HG02623 (cell line): Measurements from ENCODE around the gene S100A6.
"Not testable (repeated sequence)": the region's sequence is repeated elsewhere in the genome, so short reads cannot be mapped to it uniquely, and the experiment has no call there.

Experiments
- ATAC-seq: cut with Tn5 transposase; IDR thresholded peaks from one replicate; pipeline ENCODE4 v1.9.1; 2021; ENCODE audit warnings: moderate library complexity; ENCODE audit not compliant: unreplicated experiment

Gene S100A6

DNA sequence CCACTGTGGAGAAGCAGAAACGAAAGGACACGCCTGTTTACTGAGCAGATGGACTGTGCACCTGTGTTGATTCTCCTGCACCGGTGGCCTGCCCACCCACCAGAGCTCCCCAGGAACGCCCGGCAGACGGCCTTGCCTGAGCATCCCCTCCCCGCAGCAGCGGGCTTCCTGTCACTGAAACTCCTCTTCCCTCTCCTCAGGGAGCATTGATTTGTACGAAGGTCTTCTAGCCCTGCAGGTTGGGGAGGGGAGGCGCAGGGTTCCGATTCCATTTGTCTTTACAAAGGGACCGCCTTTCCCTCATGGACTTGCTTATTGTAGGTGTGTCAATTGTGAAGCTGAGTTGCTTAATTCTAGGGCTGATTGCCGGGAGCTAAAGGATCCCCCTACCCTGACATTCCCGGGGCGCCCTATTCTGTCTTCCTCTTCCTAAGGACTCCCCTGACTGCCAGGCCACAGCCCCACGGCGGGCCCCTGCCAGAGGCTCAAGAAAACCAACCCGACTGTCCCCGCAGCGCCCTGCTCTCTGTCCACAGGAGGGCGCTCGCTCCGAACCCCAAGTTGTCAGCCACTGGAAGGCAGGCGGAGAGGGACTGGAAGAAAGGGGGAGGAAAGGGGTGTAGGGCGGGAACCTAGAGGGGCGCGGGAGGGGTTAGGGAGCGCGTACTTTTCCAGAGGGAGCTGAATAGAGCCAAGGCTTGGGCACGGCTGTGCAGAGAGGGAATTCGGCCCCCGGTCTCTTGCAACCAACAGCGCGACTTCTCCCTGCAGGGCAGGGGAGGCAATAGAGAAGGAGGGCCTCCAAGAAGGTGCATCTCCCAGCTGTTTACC, 2.8 kb downstream of the S100A6 start:
- ATAC-seq, result no peak

DNA sequence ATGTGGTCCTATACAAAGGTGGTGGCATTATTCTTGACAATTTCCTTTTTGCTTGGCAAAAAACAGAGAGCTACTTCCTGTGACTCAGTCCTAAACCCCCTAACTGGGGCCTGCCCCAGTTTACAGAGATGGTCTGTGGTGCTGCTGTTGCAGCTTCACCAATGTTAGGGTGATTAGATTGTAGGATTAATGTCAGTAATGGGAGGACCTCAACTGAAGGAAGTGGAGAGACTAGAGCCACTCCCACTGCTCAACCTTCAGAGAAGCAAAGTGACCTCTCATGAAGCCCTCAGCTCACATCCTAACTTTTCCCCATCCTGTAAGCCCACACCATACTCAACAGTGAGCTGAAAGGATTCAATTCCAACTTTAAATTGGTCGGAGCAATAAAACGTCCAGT, 3.6 kb downstream of the S100A6 start:
- ATAC-seq, result no peak

DNA sequence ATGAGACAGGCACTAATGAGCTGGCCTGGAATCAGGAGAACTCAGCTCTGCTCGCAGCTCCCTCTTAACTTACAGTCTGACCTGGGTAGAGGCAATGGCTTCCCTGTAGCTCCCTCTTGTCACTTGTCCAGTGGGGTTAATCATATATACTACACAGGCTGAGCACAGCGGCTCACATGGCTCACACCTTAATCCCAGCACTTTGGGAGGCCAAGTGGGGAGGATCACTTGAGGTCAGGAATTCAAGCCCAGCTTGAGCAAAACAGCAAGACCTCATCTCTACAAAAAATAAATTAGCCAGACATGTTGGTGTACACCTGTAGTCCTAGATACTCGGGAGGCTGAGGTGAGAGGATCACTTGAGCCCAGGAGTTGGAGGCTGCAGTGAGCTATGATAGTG, 4.2 kb downstream of the S100A6 start:
- ATAC-seq, result no peak

DNA sequence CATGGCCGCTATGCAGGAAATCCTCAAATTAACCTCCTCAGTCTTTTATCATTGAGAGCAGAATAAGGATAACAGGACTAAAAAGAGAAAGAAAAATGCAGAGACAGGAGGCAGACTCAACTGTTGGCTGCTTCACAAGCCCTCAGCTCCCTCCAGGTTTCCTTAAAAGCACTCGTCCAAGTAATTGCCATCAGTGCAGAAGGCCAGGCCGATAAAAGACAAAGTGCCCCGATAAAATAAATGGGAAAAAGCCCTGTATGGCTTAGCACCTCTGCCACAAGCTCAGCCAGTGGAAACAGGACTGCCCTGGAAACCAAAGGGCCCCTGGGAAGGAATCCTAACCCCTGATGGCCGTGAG, 8.1 kb downstream of the S100A6 start:
- ATAC-seq, result no peak

DNA sequence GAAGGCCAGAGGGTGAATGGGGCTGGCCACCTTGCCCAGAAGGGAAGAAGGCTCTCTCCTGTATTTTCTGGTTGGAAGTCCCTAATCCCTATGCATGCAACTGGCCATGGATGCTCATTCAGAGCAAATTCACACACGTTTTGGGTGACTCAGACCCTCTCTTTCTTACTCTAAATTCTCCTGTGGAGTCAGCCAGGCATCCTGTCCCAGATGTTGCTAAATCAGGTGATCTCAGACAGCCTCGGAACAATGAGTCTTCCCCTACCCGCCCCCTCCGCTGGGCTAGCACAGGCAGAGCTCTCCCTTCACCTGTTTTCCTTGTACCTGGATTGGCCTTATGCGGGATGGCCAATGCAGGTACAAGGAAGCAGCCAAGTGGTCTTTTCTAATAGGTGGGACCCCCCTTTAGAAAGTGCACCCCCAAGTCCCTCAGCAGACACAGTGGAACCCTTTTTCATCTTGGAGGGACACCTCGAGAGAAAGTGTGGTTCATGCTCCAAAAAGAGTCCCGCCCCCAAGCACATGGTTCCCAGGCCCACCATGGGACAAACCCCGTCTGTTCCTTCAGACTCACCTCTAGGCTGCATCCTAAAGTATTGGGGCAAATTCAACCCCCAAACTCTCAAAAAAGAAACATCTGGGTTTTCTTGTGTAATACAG, 8.6 kb downstream of the S100A6 start:
- no peak for ATAC-seq

DNA sequence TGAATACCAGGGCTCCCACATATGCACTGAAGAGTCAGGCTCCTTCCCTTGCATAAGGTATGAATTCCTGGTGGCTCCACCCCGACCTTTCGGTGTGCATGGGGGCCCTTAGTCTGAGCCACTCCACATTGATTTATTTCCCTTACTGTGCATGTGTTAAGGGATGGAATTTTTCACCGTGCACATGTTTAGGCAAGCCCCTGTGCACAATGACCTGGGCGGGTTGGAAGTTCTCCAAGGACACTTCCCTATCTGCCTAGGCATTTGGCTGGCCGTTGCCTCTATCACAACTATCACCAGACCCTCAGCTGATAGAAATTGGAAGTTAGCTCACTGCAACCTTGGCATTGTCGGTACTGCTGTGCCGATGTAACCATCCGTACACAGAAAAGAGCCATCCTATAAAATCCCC, 9.7 kb downstream of the S100A6 start:
- ATAC-seq, result no peak

DNA sequence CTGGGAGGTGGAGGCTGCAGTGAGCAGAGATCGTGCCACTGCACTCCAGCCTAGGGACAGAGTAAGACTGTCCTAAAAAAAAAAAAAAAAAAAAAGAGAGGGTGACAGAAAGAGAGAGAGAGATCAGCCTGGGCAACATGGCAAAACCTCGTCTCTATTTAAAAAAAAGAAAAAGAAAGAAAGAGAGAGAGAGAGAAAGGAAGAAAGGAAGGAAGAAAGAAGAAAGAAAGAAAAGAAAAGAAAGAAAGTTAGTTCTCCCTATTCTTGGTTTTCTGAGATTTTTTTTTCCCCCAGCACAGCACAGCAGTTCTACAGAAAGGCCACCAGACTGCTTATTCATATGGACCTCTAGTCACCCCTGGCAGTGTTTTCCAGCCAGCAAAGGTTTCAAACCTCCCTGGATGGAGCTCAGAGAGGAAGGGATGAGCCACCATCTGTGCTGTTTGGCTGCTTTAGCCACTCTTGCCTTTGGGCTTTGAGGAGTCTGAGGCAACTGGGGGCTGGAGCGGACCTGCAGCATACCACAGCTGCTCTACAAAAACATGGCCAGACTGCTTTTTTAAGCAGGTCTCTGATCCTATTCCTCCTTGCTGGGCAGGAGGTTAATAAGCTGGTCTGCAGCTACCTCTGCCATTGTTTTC, 10.6 kb downstream of the S100A6 start:
- no peak for ATAC-seq

DNA sequence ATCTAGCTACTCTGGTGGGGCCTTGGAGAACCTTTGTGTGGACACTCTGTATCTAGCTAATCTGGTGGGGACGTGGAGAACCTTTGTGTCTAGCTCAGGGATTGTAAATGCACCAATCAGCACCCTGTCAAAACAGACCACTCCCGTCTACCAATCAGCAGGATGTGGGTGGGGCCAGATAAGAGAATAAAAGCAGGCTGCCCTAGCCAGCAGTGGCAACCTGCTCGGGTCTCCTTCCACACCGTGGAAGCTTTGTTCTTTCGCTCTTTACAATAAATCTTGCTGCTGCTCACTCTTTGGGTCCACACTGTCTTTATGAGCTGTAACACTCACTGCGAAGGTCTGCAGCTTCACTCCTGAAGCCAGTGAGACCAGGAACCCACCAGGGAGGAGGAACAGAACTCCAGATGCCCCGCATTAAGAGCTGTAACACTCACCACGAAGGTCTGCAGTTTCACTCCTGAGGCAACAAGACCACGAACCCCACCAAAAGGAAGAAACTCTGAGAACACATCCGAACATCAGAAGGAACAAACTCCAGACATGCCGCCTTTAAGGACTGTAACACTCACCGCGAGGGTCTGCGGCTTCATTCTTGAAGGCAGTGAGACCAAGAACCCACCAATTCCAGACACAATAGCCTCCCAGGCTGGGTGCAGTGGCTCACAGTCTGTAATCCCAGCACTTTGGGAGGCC, 13.3 kb downstream of the S100A6 start:
- ATAC-seq, result not testable (repeated sequence)

DNA sequence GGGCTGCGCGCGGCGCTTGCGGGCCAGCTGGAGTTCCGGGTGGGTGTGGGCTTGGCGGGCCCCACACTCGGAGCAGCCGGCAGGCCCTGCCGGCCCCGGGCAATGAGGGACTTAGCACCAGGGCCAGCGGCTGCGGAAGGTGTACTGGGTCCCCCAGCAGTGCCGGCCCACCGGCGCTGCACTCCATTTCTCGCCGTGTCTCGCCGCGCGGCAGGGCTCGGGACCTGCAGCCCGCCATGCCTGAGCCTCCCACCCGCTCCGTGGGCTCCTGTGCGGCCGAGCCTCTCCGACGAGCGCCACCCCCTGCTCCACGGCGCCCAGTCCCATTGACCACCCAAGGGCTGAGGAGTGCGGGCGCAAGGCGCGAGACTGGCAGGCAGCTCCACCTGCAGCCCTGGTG, 14.0 kb downstream of the S100A6 start:
- ATAC-seq, result not testable (repeated sequence)

DNA sequence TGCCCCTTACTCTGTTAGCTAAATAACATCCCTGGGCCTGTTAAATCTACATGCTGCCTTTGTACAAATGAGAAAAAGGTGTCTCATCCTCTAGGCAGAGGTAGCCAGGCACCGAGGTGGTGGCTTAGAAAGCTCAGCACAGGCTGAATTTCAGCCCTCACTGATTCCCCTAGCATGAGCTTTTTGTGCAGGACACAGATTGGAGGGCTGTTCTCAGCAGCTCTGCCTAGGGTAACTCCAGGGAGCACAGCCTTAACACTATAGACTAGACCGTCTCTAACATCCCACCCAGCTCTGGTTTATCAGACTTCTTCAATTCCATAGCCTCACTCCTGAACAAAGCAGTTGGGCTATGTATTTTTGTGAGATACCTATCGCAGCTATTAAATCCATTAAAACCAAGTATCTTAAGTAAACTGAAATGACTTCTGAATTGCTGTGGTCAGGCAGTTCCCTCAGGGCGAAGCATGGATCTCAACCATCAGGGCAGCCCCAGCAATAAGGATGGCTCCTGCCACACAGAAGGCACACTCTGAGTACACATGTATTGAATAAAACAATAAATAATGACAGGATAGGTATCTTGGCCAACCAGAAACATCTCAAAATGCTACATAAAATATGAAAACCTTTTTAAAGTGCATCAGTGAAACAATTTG, 14.8 kb downstream of the S100A6 start:
- no peak for ATAC-seq

DNA sequence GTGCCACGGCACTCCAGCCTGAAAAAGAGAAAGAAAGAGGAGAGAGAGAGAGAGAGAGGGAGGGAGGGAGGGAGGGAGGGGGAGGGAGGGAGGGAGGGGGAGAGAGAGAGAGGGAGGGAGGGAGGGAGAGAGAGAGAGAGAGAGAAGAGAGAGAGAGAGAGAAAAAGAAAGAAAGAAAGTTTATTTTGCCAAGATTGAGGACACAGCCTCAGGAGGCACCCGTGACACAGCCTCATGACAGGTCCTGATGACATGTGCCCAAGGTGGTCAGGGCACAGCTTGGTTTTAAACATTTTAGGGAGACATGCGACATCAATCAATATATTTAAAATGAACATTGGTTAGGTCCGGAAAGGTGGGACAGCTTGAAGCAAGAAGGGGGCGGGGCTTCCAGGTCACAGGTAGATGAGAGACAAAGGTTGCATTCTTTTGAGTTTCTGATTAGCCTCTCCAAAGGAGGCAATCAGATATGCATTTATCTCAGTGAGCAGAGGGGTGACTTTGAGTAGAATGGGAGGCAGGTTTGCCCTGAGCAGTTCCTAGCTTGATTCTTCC, 15.6 kb downstream of the S100A6 start:
- not testable (repeated sequence) for ATAC-seq

DNA sequence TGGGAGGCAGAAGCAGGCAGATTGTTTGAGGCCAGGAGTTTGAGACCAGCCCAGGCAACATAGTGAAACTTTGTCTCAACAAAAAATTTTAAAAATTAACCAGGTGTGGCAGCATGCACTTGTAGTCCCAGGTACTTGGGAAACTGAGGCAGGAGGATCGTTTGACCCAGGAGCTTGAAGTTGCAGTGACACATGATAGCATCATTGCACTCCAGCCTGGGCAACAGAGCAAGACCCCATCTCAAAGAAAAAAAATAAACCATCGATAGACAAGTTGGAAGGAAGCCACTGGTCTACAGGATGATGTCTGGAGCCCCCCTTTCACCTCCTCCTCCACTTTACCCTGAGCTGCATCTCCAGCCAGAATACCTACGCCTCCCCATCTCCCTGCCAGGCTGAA, 16.5 kb downstream of the S100A6 start:
- no peak for ATAC-seq

DNA sequence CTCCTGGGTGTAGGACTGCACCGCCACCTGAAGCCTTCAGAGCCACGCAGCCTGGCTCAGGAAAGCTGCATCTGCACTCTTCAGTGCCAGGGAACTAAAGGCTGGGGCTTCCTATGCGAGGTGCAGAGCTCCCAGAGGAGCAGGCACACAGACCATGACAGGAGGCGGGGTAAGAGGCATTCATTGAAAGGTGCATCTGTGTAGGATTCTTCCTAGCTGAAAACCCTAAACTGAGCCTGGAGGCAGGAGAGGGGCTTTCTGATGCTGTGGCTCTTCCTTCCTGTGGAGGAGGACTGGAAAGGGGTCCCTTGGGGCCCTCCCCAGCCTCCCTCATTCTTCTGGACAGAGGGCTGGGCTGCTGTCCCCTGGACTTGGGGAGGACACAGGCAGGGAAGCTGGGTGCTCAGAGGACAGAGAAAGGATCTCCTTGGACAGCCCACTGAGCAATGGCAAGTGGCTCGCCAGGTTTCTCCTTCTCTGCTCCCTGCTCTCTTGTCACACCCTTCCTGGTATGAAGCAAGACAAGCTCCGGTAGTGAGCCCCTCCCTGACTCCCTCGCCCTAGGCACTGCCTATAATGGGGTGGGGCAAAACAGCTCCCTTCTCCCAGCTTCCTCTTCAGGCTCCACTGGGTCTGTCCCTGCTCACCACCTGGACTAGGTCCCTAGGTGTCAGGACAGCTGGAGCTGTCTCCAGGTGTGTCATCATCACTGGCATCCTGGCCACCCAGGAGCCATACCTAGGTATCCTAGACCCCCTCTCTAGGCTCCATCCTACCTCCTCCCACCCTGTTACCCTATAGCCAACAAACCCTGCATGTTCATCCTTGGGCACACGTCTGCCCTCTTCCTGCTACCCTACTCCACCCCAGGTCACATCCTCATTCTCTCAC, 20.0 kb downstream of the S100A6 start:
- ATAC-seq, result no peak

DNA sequence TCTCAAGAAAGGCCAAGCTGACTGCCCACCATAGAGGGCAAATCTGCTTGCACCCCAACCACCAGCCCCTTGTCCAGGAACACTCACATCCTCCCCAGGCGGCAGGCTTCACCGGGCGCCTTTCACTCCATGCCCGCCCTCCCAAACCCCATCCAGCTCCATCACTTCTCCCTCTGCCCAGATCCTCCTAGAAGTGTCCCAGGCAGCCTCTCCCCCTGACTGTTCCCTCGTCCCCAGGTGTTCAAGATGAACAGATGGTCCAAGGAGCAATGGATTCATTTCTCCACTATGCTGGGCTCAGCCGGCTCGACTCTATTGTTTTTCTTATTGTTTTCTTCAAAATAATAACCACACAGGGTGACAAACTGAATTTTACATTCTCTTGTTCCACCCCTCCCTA, 22.1 kb downstream of the S100A6 start:
- no peak for ATAC-seq

DNA sequence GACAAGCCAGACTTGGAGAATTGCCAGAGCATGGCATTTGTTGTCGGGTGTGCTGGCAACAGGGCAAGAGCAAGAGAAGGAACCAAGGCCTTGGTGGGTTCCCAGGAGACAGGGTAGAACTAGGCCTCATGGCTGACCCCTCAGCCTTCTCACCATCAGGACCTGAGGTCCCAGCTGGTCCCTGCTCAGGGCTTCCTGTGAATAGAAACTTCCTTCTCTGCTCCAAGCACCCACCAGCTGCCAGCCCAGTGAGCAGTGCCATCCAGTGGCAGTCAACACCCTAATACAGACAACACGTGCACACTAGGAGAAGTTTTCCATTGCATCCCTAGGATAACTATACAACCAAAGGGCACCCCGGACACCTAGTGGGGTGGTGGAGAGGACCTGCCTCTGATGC, 22.8 kb downstream of the S100A6 start:
- no peak for ATAC-seq

DNA sequence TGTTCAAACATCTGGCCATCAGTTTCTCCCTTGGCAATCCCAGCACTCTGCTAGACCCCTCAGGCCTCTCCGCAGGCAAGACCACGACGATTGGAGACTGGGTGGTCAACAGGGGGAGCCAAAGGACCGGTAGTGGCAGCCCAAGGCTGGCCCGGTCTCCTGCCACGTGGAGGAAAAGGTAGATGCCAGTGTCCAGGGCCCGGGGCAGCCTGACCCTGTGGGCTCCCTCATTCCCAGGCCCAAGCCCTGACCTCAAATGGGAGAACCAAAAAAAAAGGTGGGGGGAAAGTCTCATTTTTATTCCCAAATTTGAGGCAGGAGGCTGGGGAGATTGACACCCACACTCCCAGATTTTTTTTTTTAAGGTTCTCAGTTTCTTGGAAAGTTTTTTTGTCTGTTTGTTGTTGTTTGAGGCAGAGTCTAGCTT, 24.8 kb downstream of the S100A6 start:
- no peak for ATAC-seq

DNA sequence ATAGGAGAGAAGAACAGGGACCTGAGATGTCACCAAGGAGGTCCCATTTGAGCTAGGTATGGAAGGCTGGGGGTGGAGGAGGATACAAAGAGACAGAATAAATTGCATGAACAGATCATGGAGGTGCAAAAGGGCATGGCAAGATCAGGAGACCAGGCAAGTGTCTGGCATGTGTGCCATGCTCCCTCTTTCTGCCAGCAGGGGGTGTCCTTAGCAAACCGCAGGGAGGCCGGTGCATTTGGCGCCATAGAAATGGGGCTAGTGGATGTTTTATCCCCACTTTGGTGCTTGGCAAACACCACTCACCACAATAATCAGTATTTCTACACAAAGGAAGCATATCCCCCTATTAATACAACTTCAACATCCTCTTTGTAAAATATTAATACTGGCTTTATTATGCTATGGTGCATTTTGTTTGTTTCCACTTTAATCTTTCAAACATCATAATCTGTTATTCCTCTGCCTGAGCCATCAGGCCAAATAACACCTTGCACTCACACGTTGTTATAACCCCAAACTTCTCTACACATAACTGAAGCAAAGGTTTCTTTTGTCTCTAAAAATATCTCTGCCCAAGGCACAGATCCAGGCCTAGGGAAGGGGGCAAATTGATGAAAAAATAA, 25.9 kb downstream of the S100A6 start:
- no peak for ATAC-seq

DNA sequence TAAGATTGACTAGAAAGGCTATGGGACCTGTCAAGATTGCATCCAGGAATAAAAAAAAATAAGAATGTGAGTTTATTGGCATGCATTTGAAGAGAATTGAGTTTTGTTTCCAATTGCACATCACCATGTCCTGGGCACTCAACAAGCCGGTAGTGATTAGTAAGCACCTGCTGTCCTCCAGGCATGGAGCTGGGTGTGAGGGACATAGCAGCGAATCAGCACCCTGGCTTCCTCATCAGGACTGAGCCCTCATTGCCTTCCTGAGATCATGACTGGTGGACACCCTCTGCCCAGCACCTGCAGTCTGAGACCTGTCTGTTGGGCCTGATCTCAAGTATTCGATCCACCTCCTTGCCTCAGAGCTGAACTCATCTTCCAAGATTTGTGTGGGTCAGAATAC, 26.8 kb downstream of the S100A6 start:
- ATAC-seq, result no peak

DNA sequence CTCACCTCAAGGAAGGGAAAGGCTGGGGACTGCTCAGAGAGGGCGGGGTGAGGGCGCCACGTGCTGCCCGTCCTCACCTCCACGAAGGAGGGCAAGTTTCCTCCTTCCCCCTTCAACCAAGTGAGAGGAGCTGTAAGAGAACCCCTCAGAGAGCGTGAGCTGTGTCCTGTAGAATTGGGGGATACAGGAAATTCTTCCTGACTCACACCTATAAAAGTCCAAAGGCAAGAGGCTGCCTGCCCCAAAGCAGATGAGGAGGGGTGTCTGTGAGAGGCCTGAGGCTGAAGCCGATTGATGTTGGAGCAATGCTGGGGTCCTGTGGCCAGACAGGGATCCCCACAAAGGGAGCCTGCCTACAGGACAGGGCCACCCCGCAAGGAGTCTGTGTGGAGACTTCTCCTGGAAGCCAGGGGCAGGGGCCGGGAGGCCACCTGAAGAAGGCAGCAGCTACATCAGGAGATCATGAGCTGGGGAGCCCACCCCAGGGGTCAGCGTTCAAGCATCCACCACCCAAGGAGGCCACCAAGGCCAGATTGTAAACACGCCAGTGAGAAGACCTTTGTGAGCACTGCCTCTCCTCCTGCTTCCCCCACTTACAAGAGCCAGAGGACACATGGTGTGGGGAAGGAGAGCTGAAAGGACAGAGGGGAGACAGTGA, 27.7 kb downstream of the S100A6 start:
- no peak for ATAC-seq
